ENCODE results near the gene KLK1.

- TF ChIP-seq, protein P1, sequence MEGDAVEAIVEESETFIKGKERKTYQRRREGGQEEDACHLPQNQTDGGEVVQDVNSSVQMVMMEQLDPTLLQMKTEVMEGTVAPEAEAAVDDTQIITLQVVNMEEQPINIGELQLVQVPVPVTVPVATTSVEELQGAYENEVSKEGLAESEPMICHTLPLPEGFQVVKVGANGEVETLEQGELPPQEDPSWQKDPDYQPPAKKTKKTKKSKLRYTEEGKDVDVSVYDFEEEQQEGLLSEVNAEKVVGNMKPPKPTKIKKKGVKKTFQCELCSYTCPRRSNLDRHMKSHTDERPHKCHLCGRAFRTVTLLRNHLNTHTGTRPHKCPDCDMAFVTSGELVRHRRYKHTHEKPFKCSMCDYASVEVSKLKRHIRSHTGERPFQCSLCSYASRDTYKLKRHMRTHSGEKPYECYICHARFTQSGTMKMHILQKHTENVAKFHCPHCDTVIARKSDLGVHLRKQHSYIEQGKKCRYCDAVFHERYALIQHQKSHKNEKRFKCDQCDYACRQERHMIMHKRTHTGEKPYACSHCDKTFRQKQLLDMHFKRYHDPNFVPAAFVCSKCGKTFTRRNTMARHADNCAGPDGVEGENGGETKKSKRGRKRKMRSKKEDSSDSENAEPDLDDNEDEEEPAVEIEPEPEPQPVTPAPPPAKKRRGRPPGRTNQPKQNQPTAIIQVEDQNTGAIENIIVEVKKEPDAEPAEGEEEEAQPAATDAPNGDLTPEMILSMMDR (IDR thresholded peaks at IDR 0.05), result no peak
- TF ChIP-seq POLR2A (IDR thresholded peaks at IDR 0.05) (no peak), POLR2AphosphoS5 (IDR thresholded peaks at IDR 0.05) (no peak)
Observed at GRCh38 chr19:50808856-50809255, 14.7 kb downstream of the KLK1 start.
